ENCODE results near the gene CYP17A1.

CYP17A1 gene

DNA sequence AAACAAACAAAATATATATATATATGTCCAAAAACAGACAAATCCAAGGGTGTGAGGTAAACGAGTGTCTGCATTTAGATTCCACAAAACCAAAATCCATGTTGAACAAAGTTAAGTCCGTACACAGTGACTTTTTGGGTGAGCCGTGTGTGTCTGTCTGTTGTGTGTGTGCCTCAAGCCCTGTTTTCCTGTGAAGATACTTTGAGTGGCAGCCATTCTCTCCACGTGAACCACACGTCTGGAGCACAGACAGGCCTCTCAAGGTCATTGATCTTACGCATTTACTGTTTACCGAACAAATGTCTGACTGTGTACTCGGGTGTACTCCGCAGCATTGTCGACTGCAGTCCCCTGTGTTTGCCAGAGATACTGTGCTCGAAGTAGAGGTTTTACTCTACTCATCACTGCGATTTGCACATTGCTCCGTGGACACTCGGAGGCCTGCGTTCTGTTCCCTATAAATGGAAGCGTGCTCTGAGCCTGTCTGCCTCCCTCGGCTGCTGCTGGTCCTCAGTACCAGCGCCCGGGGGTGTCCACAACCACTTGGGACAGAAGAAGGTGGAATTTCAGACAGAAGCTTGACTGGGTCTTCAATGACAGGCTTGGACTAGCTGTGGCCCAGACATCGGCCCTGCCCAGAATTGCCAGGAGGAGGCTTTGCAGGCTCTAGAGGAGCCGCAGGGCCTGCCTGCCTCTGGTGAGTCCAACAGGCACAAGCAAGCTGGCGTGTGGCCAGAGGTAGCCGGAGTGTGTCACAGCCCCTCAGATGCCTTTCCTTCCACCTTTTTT is 22.1 kb downstream of the CYP17A1 start:
- TF ChIP-seq GATA2 (IDR thresholded peaks at IDR 0.05; ENCODE audit: low read depth, low read length) (no peak), GATA3 (IDR thresholded peaks at IDR 0.05; ENCODE audit: low read depth, low read length) (no peak)

DNA sequence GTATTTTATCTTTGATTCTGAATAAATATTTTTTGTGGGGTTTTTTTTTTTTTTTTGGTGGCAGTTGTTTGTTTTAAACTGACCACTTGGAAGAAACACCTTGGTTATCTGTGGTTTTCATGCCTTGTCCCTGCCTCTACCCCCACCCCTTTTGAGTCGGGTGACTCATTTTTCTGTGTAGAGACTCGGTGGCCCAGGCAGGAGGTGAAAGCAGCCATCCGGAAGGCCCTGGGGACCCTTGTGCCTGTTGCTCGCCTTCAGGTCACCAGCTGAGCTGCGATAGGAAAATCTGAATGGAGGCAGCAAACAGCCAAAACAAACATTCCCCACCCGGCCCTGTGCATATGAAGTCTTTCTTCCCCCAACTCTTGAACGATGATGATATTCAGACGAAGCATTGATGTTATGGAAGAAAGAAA is 22.8 kb downstream of the CYP17A1 start:
- TF ChIP-seq GATA2 (IDR thresholded peaks at IDR 0.05; ENCODE audit: low read depth, low read length) (no peak), GATA3 (IDR thresholded peaks at IDR 0.05; ENCODE audit: low read depth, low read length) (no peak)

DNA sequence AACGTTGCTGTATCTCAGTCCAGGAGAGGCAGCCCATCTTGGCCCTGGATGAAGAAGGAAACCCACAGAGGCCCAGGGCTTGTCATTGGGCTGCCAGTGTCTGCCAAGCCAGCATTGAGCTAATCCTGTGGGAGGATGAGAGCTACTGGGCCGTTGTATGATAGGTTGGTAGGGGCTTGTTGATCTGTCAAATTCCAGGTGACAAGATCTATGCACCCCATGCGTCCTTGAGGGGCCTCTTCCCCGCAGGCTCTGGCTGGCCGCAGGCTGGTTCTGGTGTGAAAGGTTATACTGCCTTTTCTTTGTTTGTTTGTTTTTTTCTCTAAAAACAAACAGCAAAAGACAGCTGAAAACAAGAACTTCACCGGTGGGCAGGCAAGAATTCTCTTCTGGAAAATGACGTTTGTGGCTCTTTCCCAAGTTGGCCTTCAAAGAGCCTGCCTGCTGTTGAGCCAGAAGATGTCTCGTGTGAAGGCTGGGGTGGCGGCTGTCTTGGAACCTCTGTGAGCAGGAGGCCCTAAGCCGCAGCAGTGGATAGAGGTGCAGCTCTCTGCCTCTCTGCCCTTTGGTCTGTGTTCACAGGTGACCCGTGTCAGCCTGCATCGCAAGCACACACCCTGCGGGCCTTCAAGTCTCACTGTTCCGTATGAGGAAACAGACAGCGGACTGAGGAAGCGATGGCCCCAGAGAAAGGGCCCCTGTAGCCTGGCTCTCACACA is 23.3 kb downstream of the CYP17A1 start:
- no peak for TF ChIP-seq GATA3 (IDR thresholded peaks at IDR 0.05; ENCODE audit: low read depth, low read length)
- TF ChIP-seq GATA2 (IDR thresholded peaks at IDR 0.05; ENCODE audit: low read depth, low read length): no peak

DNA sequence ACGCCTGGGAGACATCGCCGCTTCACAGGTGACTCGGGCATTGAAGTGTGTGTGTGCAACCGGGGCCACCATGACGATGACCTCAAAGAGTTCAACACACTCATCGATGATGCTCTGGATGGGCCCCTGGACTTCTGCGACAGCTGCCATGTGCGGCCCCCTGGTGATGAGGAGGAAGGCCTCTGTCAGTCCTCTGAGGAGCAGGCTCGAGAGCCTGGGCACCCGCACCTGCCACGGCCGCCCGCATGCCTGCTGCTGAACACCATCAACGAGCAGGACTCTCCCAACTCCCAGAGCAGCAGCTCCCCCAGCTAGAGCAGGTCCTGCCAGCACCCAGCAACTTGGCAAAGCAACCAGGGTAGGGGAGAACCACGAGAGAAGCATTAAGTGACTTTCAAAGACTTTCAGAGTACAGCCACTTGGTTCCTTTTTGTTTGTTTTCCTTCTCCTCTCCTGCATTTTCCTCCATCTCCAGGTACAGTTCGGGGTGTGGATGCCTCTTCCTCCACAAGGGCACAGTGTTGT is 24.1 kb downstream of the CYP17A1 start:
- no peak for TF ChIP-seq GATA2 (IDR thresholded peaks at IDR 0.05; ENCODE audit: low read depth, low read length)

DNA sequence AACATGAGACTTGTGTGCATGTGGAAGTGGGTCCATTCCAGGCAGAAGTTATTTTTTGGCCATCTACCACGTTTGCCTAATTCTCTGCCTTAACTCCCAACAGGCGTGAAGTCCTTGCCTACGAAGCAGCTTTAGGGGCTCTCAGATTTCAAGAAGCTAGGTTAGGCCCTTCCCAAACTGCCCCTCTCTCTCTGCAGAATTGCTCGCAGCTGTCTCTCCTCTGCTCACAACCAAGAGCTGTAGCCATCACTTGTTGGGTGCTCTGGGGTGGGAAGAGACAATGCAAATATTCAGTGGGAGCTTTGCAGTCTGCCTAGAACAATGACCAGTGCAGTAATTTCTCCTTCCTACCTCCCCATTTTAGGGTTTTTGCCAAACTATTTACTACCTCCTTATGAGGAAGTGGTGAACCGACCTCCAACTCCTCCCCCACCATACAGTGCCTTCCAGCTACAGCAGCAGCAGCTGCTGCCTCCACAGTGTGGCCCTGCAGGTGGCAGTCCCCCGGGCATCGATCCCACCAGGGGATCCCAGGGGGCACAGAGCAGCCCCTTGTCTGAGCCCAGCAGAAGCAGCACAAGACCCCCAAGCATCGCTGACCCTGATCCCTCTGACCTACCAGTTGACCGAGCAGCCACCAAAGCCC is 24.9 kb downstream of the CYP17A1 start:
- TF ChIP-seq GATA2 (IDR thresholded peaks at IDR 0.05; ENCODE audit: low read depth, low read length) (no peak), GATA3 (IDR thresholded peaks at IDR 0.05; ENCODE audit: low read depth, low read length) (no peak)

DNA sequence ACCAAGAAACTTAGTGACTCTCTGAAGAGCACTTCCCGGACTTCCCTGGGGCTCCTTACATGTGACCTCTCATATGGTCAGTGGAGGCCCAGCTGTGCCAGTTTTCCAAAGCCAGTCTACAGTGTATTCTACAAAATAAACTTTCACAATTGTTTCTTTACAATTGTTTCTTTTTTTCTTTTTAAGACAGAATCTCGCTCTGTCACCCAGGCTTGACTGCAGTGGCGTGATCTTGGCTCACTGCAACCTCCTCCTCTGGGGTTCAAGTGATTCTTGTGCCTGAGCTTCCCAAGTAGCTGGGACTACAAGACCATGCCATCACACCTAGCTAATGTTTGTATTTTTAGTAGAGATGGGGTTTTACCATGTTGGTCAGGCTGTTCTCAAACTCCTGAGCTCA is 25.9 kb downstream of the CYP17A1 start:
- TF ChIP-seq GATA3 (IDR thresholded peaks at IDR 0.05; ENCODE audit: low read depth, low read length) (no peak), GATA2 (IDR thresholded peaks at IDR 0.05; ENCODE audit: low read depth, low read length) (no peak)

DNA sequence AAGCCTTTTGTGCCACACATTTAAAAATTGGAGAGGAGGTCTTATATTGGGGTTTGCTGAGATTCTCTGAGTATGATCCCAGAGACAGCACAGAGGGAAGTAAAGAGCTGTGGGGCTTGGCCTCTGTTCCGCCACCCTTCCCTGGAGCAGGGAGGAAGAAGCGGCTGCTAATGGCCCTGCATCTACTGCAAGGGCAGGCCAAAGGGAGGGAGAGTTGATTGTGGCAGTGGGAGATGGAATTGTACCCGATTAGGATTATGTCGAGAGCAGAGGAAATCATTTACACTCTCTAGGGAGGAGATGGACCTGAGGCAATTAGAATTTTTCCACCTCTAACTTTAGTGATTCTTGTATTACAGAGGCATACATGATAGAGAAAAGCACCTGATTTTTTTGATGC is 28.8 kb downstream of the CYP17A1 start:
- TF ChIP-seq GATA3 (IDR thresholded peaks at IDR 0.05; ENCODE audit: low read depth, low read length): no peak
- TF ChIP-seq GATA2 (IDR thresholded peaks at IDR 0.05; ENCODE audit: low read depth, low read length): no peak

DNA sequence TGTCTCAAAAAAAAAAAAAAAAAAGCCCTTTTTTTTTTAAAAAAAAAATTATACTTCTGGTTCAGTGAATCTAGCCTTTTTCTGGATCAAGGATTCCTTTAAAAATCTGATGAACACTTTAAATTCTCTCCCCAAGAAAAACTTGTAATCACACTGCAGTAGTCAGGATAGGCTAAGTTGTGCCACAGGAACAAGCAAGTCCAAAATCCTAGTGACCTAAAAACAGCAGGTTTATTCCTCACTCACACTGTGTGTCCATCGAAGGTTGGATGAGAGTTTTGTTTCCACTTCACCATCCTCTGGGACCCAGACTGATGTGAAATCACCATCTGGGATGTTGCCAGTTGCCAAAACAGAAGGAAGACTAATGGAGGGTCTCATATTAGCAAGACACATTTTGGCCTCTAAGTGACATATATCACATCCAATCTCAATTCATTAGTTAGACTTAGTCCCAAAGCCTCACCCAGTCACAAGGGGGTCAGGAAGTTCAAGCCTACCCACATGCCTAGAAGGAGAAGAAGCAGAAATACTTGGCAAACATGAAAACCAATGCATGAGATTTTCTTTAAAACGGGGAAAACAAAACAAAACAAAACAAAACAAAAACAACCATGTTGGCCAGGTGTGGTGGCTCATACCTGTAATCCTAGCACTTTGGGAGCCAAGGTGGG is 32.7 kb downstream of the CYP17A1 start:
- TF ChIP-seq GATA2 (IDR thresholded peaks at IDR 0.05; ENCODE audit: low read depth, low read length) (no peak), GATA3 (IDR thresholded peaks at IDR 0.05; ENCODE audit: low read depth, low read length) (no peak)

DNA sequence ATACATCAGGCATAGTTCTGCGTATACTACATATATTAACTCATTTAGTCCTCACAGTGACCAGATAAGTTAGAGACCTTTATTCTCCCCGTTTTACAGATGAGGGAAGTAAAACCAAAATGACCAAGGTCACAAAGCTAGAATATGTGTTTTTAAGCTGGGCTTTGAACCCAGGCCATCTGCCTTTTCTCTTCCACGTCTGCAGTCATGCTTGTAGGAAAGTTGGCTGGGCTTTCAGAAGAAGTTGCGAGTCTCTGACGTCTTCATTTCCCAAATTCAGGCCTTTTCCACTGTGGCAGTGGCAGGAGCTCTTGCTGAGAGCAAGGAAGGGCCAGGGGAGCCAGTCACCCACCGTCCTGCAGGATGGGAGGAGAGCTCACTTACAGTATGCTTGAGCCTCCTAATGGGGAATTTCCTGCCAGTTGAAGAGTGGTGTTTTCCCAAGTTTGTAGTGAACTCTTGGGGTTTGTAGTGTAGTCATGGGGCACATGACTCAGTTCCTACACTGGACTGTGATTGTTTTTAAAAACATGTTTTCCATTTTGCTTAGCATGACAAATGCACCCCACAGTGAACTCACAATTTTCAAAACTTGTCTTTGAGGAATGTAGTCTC is 34.2 kb downstream of the CYP17A1 start:
- TF ChIP-seq GATA3 (IDR thresholded peaks at IDR 0.05; ENCODE audit: low read depth, low read length): no peak
- TF ChIP-seq GATA2 (IDR thresholded peaks at IDR 0.05; ENCODE audit: low read depth, low read length): no peak

DNA sequence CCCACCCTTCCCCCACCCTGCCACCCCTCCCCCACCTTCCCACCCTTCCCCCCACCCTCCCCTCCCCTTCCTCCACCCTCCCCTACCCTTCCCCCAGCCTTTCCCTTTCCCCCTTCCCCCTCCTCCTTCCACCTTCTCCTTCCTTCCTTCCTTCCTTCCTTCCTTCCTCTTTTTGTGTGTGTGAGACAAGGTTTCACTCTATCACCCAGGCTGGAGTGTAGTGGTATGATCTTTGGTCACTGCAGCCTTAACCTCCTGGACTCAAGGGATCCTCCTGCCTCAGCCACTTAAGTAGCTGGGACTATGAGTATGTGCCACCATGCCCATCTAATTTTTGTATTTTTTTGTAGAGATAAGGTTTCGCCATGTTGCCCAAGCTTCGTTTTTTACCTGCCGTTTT is 35.2 kb downstream of the CYP17A1 start:
- TF ChIP-seq GATA2 (IDR thresholded peaks at IDR 0.05; ENCODE audit: low read depth, low read length): no peak
- TF ChIP-seq GATA3 (IDR thresholded peaks at IDR 0.05; ENCODE audit: low read depth, low read length): no peak

DNA sequence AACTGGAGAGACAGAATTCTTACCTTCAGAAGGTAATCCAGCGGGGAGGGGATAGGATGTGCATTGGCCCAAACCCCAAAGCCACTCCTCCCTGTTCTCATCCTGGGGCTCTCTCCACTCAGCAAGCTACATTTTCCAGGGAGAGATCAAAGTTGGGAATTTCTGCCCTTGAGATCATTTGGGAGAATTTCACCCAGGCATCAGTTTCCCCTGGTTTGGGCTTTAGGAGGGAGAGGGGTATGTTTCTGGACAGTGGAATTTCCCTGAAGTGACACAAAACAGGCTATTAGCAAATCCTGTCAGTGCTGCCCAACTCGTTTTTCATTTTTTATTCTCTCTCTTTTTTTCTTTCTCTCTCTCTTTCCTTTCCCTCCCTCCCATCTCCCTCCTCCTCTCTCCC is 35.7 kb downstream of the CYP17A1 start:
- TF ChIP-seq GATA2 (IDR thresholded peaks at IDR 0.05; ENCODE audit: low read depth, low read length): no peak
- no peak for TF ChIP-seq GATA3 (IDR thresholded peaks at IDR 0.05; ENCODE audit: low read depth, low read length)

DNA sequence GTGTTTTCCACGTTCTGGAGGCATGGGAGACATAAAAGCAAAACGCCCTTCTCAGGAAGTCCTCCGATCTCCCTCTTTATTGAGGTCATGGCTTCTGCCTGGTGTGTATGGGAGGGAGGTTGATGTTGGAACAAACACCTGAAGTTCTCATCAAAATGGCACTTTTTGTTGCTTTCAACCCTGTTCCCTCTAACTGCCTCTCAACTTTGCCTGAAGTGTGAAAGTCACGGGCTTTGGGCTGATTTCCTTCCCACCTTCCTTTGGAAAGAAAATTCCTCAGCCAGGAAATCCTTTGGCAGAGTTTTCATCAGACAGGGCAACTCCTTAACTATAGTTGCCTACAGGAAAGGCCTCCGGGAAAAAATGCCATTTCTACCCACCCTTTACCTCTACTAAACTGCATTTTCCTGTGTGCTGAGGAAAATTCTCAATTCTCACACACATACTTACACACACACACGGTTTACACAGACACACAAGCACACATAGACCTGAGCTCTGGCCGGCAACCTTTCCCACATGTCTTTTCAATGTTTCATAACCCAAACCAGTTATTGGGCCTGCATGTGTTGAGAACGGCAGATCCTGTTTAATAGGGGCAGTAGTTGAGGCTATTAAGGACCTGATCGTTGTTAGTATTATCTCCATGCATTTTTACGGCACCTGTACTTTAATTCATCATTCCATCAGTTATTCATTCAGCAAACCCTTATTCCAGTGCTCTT is 36.4 kb downstream of the CYP17A1 start:
- no peak for TF ChIP-seq GATA2 (IDR thresholded peaks at IDR 0.05; ENCODE audit: low read depth, low read length)
- no peak for TF ChIP-seq GATA3 (IDR thresholded peaks at IDR 0.05; ENCODE audit: low read depth, low read length)
